ENCODE measurements around the gene TMEM121B.
"Not testable (repeated sequence)": the region's sequence is repeated elsewhere in the genome, so short reads cannot be mapped to it uniquely, and the experiment has no call there.

Gene TMEM121B

DNA sequence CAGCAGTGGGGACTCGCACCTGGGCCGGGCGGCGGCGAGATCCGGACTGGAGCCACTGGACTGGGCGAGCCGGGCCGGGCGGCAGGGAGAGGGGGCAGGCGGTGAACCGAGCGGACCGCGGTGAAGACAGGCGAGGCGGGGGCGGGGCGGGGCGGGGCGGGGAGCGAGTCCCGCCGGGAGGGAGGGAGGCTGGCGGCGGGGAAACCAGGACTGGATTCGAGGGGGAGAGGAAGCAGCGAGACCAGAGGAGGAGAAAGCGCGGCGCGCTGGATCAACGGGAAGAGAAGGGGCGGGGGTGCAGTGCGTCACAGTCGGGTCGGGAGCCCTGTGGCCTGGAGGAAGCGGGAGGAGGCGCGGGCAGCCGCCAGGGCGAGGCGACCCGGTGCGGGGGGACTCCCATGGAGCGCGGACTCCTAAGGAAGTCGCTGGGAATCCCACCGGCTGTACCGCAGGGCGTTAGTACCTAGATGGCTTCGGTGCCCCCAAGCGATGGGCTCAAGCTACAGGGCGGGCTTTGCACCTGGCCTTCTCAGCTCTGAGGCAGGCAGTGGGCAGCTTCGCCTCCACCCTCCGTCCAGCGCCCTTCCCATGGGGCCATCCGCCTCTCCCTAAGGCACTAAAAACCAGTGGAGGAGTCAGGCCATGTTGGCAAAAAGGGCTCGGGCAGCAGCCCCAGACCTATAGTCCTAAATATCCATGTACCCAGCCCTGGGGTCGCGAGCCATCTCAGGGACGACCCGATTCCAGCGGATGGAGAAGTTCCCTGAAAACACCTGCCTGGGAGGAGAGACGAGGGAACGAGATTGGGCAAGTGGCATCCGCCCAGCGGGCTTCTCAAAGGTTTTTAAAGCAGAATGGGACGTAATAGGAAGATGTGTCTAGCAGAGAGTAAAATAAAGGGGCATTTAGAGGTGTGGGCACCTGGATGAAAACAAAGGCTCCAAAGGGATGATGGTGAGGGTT, at the start of gene TMEM121B:
Gene TMEM121B, minus strand, starts transcription at position 128 of the 963 bp plus-strand sequence. CDS start 233 bp downstream, outside the sequence.
- DNase-seq: peak; percentile 58 to 90

DNA sequence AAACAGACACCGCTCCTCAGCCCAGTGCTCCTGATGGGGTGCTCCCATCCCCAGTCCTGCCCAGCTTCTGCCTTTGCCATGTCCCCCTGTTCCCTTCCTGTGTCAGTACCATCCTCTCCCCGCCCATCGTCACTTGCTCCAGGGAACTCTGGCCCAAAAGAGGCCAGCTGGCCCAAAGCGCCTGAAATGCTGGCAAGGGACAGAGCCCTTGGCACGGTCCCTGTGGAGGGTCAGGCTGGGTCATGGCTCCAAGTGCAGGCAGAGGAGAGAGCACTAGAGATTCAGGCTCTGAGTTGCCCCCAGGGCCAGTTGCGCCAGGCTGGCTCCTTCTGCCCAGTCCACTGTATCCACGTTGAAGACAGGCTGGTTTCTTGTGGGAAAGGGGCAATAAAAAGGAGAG, 46.3 kb upstream of the TMEM121B start:
- no peak for DNase-seq

DNA sequence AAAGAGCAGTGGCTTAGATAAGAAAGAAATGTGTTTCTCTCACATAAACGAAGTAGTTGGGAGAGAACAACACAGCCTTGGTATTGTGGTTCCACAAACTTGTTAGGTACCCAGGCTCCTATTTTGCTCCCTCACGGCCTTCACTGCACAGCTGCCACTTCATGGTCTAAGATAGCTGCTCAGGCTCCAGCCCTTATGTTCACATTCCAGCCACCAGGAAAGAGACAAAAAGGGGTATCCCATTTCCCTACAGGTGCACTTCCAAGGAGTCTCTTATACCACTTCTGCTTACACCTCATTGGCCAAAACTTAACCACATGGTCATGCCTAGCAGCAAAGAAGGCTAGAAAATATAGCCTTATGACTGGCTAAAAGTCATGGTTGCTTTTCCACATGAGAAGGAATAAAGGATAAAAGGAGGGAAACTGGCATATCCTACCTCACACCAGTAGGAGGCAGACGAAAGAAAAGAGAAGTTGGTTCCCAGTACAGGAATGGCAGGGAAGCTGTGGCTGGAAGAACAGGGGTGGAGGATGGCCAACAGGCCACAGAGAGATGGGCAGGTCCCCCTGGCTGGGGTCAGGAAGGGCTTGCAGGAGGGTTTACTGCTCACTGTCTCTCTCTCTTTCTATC, 43.3 kb upstream of the TMEM121B start:
- no peak for DNase-seq

DNA sequence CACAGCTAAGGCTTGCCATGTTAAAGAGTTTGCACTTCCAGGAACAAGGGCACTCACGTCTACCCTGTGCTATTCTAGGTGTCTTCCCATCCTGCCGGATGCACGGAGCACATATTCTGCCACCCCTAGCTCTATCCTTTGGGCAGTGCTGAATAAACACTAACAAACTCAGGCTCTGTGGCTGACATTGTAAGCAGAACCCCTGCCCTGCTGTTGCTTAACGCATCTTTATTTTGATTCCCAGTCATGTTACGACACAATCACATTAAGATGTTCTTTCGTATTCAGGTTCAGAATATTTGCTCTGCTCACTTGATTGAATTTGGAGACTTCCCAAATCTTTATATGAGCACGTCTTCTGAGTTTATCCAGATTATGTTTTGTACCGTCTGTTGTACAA, 41.6 kb upstream of the TMEM121B start:
- DNase-seq: no peak

DNA sequence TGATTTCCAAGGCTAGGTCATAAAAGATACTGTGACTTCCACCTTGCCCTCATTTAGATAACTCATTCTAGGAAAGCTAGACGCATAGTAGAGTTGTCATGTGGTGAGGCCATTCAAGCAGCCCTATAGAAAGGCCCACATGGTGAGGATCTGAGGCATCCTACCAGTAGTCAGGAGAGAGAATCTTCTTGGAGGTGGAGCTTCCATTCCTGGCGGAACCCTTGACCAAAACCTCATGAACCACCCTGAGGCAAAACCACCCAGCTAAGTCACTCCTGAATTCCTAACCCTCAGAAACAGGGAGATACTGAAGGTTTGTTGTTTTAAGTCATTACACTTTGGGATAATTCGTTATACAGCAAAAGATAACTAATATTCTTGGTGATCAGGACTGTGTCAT, 40.8 kb upstream of the TMEM121B start:
- DNase-seq: no peak

DNA sequence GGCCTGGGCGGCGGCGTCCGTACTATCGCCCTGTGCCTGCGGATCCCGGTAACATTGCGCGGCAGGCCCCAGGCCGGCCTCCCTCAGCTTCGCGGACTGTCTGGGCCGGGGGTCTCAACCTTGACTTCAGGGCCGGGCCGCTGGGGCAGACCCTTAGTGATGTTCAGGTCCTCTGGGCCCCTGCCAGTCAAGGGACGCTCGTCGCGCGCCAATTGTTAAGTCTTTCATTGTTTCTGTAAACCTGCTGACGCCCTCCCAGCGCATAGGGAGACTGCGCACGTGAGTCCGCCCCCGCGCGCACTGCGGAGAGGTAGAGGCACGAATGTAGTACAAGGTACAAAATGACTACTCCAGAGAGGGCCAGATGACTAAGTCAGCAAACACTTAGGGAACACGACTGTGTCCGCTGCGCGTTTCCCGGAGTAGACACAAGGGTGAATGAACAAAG, 38.4 kb upstream of the TMEM121B start:
- DNase-seq: peak in 1 of 2 experiments; percentile 30

DNA sequence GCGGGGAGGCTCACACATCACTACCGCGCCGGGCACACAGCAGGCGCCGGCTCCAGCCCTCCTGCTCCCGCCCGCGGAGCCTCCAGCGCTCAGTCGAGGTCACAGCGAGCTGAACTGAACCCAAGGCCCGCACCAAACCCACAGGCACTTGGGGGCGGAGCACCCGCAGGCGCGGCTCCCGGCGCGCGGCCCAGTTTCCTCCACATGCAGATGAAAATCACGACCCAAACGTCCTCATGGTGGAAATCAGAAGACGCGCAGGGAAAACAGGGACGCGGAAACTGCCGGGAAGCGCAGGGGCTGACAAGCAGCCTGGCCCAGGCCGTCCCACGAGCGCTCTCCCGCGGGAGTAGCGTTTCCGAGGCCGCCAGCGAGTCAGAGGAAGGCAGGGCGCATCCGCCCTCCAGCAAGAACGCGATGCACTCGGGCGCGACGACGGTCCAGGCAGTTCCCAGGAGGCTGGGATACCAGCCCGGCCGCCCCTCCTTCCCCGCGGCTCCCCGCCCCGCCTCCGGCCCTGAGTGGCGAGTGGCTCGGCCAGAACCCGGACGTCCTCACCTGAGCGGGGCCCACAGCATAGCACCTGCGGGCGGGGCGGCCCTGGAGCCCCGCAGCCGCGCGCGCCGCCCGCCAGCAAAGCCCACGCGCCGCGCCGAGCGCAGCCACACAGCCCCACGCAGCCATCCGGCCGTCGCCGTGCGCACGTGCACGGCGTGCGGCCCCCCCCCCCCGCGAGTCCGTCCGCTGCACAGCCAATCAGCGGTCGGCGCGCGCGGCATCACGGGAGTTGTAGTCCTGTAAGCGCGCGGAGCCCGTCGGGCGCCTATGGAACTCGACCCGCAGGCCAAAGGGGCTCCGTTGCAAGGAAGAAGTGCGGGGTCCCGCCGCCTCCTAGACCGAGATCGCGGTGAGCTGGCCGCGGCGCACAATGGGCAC, 37.7 kb upstream of the TMEM121B start, which contains the start of gene HDHD5:
Gene HDHD5, minus strand, starts transcription at position 710 of the 936 bp plus-strand sequence. Its CDS starts 26 bp downstream, at position 684.
- DNase-seq: peak; percentile 50 to 87

DNA sequence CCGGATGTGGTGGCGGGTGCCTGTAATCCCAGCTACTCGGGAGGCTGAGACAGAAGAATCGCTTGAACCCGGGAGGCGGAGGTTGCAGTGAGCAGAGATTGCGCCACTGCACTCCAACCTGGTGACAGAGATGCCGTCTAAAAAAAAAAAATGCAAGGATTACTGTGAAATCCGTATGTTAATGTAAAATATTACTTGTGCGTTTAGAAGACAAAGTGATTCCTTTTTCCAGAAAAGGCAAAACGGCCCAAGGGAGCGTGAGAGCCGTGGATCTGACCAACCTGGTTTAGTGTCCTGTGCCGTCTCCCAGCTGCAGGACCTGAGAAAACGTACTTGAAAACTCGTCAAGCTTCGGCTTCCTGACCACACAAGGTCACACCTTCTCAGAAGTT, 37.0 kb upstream of the TMEM121B start:
- no peak for DNase-seq

DNA sequence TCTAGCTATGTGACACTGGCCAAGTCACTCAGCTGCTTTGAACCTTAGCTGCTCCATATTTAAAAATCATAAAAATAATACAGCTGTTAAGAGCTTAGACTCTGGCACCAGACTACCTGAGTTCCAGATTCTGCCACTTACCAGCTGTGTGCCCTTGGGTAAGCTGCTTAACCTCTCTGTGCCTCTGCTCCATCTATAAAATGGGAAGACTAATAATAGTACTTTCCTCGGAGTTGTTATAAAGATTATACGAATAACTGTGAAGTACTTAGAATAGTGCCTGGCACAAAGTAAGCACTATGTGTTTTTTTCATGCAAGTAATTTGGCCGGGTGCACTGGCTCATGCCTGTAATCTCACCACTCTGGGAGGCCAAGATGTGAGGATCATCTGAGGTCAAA, 36.6 kb upstream of the TMEM121B start:
- DNase-seq: no peak

DNA sequence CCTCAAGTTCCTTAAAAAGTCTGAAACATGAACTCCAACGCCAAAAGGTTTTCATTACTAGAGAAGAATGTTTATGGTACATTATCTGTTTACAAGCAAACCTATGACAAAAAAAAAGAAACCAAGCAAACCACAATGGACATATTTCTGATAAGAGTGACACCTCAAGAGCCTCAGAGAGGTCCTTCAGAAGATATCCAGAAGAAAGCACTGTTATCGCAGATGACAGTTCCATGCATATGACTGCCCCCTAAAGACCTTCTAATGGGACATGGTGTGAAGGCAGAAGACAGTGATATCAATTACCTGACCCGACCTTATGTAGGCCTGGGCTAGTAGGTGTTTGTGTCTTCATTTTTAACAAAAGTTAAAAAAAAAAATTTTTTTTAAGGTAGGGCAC, 34.8 kb upstream of the TMEM121B start:
- DNase-seq: no peak

DNA sequence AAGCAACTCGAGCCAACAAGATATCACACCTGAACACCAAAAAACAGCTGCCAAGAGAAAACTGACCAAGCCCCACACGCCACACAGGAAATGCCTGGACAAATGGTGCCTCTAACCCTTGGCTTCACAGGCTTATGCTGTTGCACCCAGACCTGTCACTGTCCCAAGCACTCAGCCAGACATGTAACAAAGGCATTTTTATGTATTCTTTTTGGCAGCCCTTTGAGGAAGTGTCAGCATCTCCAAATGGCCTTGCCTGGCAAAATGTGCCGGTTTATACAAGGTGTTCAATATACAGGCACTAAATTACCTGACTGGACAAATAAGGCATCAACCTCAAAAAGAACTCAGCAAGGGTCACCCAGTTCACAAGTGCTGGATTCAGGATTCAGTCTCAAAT, 31.8 kb upstream of the TMEM121B start:
- no peak for DNase-seq

DNA sequence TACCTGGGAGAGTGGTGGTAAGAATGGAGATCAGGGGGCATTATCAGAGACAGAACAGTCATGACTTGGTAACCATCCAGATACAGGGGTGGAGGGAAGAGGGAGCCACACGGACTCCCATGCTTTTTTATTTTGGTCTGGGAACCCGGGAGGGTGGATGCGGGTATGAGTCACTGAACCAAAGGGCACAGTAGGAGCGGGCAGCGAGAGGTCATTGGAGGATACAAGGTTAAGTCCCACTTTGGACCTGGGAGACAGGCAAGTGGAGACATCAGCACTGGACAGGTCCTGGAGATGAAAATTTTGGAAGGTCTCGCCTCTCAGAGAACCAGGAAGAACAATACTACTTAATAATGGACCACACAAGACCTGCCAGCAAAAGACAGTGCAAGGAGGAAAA, 31.2 kb upstream of the TMEM121B start:
- no peak for DNase-seq

DNA sequence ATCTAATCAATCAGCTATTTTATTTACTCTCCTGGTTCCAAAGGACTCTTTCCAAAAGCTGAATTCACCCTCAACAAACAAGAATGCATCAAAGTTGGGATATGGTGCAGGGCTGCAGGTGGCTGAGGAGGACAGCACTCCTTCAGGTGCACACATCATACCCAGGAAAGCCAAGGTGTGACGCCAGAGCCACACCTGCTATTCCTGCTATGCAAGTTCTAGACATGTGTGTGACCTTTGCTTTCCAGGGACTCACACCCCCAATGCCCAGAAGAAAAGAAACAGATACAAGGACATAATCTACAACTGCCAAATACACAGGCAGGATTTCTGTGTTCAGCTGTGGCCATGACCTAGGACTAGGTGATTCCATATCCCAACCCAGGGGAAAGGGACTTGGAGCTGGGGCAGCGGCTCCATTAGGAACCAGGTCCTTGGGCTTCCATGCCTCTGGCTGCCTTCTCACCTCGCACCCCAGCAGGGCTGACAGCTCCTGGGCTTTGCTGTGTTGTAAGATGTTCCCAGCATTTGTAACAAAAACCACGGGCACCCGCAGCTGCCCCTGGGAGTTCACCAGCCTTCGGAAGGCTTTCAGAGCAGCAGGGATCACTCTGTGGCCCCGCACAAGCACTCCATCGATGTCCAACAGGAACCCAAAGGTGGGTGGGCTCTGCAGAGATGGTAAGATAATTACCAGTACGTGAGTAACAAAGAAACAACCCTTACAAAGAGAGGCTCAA, 28.1 kb upstream of the TMEM121B start:
- no peak for DNase-seq

DNA sequence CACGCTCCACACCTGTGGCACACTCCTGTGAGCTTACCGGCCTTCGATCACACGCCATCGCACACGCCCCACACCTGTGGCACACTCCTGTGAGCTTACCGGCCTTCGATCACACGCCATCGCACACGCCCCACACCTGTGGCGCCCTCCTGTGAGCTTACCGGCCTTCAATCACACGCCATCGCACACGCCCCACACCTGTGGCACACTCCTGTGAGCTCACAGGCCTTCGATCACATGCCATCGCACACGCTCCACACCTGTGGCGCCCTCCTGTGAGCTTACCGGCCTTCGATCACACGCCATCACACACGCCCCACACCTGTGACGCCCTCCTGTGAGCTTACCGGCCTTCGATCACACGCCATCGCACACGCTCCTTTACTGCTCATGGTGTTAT, 26.3 kb upstream of the TMEM121B start:
- DNase-seq: not testable (repeated sequence)

DNA sequence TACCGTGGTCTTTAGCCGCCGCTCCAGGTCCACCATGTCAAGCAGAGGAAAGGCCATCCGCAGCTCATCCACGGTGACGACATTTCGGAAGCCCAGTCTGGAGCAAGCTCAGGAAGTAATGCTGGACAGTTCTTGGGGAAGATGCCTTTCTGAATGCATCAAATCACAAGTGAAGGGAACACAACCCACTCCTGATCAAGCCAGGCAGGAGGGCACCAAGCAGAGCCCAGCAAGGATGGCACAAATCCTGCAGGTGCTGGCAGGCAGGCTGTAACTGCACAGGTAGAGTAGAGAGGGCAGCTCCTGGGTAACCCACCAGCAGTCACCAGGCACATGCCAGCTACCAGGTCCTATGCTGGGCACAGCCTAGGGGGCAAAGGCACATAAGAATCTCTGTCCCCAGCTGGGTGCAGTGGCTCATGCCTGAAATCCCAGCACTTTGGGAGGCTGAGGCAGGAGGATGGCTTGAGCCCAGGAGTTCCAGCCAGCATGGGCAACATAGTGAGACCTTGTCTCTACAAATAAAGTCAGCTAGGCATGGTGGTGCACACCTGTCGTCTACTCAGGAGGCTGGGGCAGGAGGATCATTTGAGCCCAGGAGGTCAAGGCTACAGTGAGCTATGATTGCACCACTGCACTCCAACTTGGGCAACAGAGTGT, 24.0 kb upstream of the TMEM121B start:
- no peak for DNase-seq

DNA sequence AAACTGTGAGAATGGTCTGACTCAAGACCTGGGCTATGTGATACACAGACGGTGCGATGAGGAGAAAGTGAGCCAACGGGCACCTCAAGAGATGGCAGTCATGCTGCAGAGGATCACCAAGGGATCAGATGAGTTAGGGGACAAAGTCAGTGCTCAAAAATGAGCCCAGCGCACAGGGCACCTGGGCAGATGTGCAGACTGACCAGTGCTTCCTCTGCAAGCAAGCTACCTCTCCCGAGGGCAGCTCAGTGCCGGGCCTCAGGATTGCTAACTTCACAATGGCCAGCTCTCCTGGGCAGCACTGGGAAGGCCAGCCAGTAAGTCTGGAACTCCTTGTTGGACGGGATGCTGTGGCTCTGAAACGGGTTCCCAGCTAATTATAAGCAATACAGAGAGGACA, 22.7 kb upstream of the TMEM121B start:
- no peak for DNase-seq

DNA sequence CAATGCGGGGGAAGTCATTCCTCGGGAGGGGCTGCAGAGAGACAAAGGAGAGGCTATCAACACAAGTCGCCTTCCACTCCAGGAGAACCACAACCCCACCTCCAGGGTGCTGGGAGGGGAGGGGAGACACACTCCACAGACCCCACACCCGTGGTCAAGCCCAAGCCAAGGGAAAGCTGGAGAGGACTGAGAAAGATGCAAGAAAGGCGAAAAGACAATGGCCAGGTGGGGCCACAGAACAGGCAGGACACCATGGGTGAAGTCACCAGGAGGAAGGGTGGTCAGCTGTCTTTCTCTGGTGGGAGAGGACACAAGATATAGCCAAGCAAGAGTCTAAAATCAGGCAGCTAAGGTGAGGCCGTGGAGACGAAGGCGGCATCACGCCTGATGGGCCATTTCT, 21.9 kb upstream of the TMEM121B start:
- DNase-seq: no peak

DNA sequence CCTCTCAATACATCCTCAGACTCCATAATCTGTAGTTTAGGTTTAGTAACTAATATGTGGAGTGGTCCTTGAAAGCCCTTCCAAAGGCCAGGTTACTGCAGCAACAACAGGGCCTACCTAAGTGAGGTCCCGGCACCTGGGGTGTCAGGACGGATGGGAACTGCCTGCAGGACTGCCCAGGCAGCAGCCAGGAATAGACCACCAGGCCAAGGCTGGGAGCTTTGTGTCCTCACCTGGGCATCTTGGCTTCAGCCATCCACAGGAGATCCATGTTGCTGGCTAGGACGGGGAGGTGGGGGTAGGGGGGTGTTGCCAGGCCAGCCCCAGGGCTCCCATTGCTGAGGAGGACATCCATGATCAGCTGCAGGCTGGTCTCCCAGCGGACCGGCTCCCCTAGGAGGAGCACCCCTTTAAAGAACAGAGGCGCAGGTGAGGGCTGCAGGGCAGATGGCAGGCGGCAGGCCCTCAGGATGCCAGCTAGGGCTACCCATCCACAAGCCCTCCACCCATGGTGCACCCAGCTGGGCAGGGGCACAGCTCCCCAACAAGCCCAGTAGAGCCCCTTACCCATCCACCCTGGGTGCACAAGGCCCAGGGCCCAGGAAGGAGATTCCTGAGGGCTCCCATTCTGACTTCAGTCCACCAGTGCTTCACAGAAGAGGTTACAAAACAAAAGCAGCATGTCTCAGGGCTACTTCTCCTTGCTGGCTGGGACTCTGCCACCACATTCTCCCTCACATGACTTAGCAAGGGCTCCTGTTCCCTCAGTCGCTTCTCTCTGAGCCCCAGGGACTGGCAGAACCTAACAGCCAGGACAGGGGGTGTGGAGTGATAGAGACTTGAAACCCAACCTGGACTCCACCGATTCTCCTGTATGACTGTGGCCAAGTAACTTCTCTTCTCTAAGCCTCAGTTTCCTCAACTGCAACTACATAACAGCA, 19.9 kb upstream of the TMEM121B start:
- DNase-seq: no peak

DNA sequence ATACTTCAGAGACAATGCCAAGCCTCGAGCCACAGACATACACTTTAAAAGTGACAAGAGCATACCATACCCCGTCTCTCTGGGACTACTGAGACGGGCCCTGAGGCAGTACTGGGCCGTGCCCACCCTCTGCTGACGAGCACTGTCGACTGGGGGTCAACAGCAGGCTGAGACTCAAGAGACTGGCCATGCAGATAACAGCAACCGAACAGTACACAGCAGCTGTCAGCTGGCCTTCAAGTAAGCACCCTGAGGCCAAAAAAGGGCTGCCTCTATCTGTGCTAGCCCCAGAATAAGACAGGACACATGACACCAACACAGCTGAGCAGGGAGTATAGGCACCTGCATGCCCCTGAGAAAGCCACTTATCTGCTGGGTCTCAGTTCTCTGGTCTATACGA, 18.9 kb upstream of the TMEM121B start:
- DNase-seq: no peak

DNA sequence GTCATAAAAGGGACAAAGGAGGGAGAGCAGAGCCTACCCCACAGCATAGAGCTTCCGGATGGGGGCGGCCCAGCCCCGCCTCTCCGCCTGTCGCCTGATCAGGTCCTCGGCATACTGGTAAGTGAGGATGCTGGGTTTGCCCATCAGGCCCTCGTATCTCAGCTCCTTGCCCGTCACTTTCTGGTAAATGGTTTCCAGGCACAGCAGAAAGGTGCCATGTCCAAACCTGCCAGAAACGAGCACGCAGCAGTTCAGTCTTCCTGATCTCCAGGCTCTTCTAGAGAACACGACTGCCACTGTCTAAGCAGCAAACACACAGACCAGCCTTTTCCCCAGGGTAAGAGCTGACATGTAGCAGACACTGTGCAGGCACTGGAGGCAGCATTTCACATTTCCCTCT, 17.4 kb upstream of the TMEM121B start:
- no peak for DNase-seq
